GM23248 (cell line): ENCODE measurements around the gene EPB41L5. TPM values are rescaled to one million over a fixed set of nuclear protein-coding genes. Genes with fewer than 3 reads are reported as not detected.

Experiments
- DNase-seq: peaks from one replicate; pipeline ENCODE4 v3.0.0-alpha.2; 2015
- H2AFZ ChIP-seq: fragments of 200-600 bp; sonication (generic); 2 replicates; pipeline ENCODE4 v1.6.1; 2016; ENCODE audit warnings: antibody characterized with exemption
- H3F3A ChIP-seq: fragments of 200-600 bp; sonication (generic); 2 replicates; pipeline ENCODE4 v1.6.1; 2016; ENCODE audit warnings: mild to moderate bottlenecking, antibody characterized with exemption, mixed run types; ENCODE audit not compliant: insufficient read depth
- H3K27ac ChIP-seq: fragments of 200-600 bp; sonication (generic); 2 replicates; pipeline ENCODE4 v1.5.1; 2016; ENCODE audit warnings: mild to moderate bottlenecking
- H3K27me3 ChIP-seq: fragments of 200-600 bp; sonication (generic); replicated peaks from 2 replicates; pipeline ENCODE4 v1.6.1; 2016; ENCODE audit warnings: mild to moderate bottlenecking; ENCODE audit not compliant: insufficient read depth
- H3K36me3 ChIP-seq: fragments of 200-600 bp; sonication (generic); 2 replicates; pipeline ENCODE4 v1.6.1; 2016; ENCODE audit warnings: low read depth, mild to moderate bottlenecking
- H3K4me1 ChIP-seq: fragments of 200-600 bp; sonication (generic); 2 replicates; pipeline ENCODE4 v1.6.1; 2016; ENCODE audit warnings: mild to moderate bottlenecking; ENCODE audit not compliant: insufficient read depth
- H3K4me2 ChIP-seq: fragments of 200-600 bp; sonication (generic); one replicate; pipeline ENCODE4 v1.6.1; 2016; ENCODE audit warnings: mild to moderate bottlenecking; ENCODE audit not compliant: unreplicated experiment
- H3K4me3 ChIP-seq: fragments of 200-600 bp; sonication (generic); 2 replicates; pipeline ENCODE4 v1.5.1; 2016; ENCODE audit warnings: mild to moderate bottlenecking
- H3K79me2 ChIP-seq: fragments of 200-600 bp; sonication (generic); 2 replicates; pipeline ENCODE4 v1.6.1; 2016; ENCODE audit warnings: mild to moderate bottlenecking; ENCODE audit not compliant: insufficient read depth
- H3K9ac ChIP-seq: fragments of 200-600 bp; sonication (generic); 2 replicates; pipeline ENCODE4 v1.6.1; 2016; ENCODE audit warnings: mild to moderate bottlenecking
- H3K9me2 ChIP-seq: fragments of 200-600 bp; sonication (generic); 2 replicates; pipeline ENCODE4 v1.6.1; 2016; ENCODE audit warnings: mixed run types, mild to moderate bottlenecking, moderate library complexity; ENCODE audit not compliant: insufficient read depth
- H3K9me3 ChIP-seq: fragments of 200-600 bp; sonication (generic); one replicate; pipeline ENCODE4 v1.6.1; 2017; ENCODE audit warnings: low read depth
- H4K20me1 ChIP-seq: fragments of 200-600 bp; sonication (generic); 2 replicates; pipeline ENCODE4 v1.6.0; 2016; ENCODE audit not compliant: insufficient read depth
- EZH2 ChIP-seq: fragments of 200-600 bp; sonication (generic); IDR thresholded peaks from 2 replicates; pipeline ENCODE4 v1.6.1; 2018; ENCODE audit warnings: antibody characterized with exemption, mild to moderate bottlenecking; ENCODE audit not compliant: insufficient read depth, poor library complexity, severe bottlenecking
- EZH2phosphoT487 ChIP-seq: fragments of 200-600 bp; sonication (generic); IDR thresholded peaks from 2 replicates; pipeline ENCODE4 v1.6.1; 2018; ENCODE audit warnings: antibody characterized with exemption, moderate library complexity, mild to moderate bottlenecking, low read depth; ENCODE audit not compliant: insufficient read depth
- WGBS, 2 experiments: methylation state at CpG; one replicate each; pipeline ENCODE4 v1.1.6; 2015 to 2017; ENCODE audit warnings: low lambda C conversion rate in 2 of 2, low coverage in 1 of 2; ENCODE audit errors: missing lambda C conversion rate in 2 of 2; 5-methylcytosine and 5-hydroxymethylcytosine counted together
- in situ Hi-C: fragments of 300-500 bp; cut with MboI; formaldehyde crosslinking; loops from 2 replicates; pipeline ENCODE4 v1.15.0; 2020
- polyA plus RNA-seq: library from polyadenylated mRNA; unstranded; fragments of >200 nt; fragmentation: Nextera tagmentation; extraction: Ambion mirVana; gene quantifications from 2 replicates; pipeline ENCODE4 v1.2.1, GENCODE V29; 2016
- small RNA-seq: library from RNA; depleted of rRNA; stranded (forward); fragments of <200 nt; gene quantifications from one replicate; pipeline ENCODE3, GENCODE V24; 2014; ENCODE audit warnings: low read depth, low replicate concordance
- total RNA-seq: library from RNA; depleted of rRNA; stranded (reverse); fragments of >200 nt; shearing (Covaris generic); gene quantifications from 2 replicates; pipeline ENCODE4 v1.2.3, GENCODE V29; 2014; rRNA removed

The EPB41L5 gene
- total and polyA plus RNA-seq, 2 experiments from 2014 or later = 3.0 to 4.0 TPM

DNA sequence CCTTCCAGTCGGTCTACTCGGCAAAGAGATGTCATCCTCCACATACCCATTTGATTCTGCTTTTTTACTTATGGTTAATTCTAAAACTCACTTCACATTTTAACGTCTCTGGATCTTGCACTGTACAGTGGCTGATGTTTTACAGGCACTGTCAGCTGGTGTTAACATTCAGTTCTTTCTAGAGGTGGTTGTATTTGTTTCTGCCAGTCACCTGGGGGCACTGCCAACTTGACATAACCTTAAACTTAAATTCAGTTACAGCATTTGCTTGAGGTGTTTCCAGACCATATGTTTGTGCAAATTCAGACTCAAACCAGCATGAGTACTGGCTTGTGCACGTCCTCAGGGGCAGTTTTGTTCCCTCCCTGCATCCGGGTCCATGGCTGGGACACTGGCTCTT lies 215.6 kb downstream of the EPB41L5 start:
- H3K79me2 ChIP-seq = no peaks in the 10 kb centered on the region
- no peak overlapping the region for H3K4me3 ChIP-seq
- H3K27me3 ChIP-seq = no peaks in the 10 kb centered on the region
- no peaks in the 10 kb centered on the region for H3K9me2 ChIP-seq
- no peak for DNase-seq
- H3K36me3 ChIP-seq = no peaks in the 10 kb centered on the region
- H3K9me3 ChIP-seq = no peaks in the 10 kb centered on the region
- no peaks in the 10 kb centered on the region for H4K20me1 ChIP-seq
- no peak overlapping the region for H3K9ac ChIP-seq
- TF ChIP-seq EZH2phosphoT487 = no peak
- TF ChIP-seq EZH2 = no peak
- in situ Hi-C loops = no loop called here
- H3F3A ChIP-seq = no peaks in the 10 kb centered on the region
- no peak overlapping the region for H3K4me2 ChIP-seq
- H3K4me1 ChIP-seq = 0 out of 2 replicates have a peak, but pooled peaks cover 4% of the 10 kb centered on the region
- no peak overlapping the region for H3K27ac ChIP-seq
- 64 to 67% methylated on average over 5 of the region's 5 CpGs for WGBS, 2 experiments
- H2AFZ ChIP-seq = no peak overlapping the region

Small RNAs within 50 kb of the gene (small RNA-seq; reads per million reads assigned to genes)
- gene MTND4LP14 (not detected), gene RF00019 (not detected)

Other genes starting within 250 kb of the EPB41L5 start
- 32.0 and 40.6 TPM in 2 replicates for gene TMEM185B, start 210.3 kb downstream of the EPB41L5 start, total RNA-seq
- 32.3 and 33.7 TPM in 2 replicates for gene TMEM185B, start 210.3 kb downstream of the EPB41L5 start, polyA plus RNA-seq
- 65.7 and 78.5 TPM in 2 replicates for gene RALB, start 239.8 kb downstream of the EPB41L5 start, total RNA-seq
- gene RALB, start 239.8 kb downstream of the EPB41L5 start, polyA plus RNA-seq = 105 and 109 TPM in 2 replicates